NCI-H82 treated with DMSO at 0.1 percent for 48 hours (cell line): ENCODE measurements around the gene RPS6KB2.

ENCODE experiments used
- DNase-seq: peaks from one replicate; lab custom pipeline; 2025; ENCODE audit not compliant: unreplicated experiment; lab: John Stamatoyannopoulos, UW

RPS6KB2 gene

GRCh38 chr11:67441098-67441563, 12.8 kb downstream of the RPS6KB2 start:
- DNase-seq, result no peak

GRCh38 chr11:67441731-67442351, 13.5 kb downstream of the RPS6KB2 start:
- DNase-seq, result no peak

DNA sequence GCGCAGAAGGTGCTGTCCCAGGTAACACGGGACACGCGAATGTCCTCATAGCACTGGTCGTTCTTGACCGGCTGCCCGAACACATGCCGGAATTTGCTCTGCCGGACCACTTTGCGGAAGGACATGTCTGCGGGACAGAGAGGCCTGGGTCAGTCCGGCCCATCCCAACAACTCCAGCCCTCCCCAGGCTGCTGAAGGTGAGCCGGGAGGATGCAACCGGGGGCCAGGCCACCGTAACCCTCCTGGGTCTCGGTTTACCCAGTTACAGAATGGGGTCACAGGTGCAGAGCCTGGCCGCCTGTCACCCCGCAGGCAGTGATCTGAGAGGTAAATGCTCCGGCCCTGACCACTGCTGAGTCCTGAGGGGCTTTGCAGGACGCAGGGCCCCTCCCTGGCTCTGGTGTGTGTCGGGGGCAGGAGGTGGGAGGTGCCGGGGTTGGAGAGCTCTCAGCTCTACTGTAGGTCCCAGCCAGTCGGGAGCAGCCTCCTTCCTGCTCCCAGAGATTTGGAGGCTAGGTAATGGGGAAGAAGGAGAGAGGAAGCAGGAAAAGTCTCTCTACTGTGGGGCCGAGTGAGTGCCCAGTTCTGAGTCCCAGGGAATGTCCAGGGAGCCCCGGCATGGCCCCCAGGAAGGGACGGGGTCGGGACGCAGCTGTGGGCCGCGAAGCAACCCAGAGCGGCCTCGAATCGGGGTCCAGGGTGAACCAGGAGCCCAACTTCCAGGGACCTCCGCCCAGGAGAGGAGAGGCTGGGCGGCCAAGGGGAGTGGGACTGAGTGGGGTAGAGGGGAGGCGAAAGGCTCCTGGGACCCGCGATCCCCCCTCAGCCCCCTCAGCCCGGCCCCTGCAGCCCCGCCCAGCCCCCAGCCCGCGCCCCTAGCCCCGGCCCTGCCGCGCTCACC, 14.5 kb downstream of the RPS6KB2 start:
- no peak for DNase-seq

GRCh38 chr11:67445515-67445914, 17.2 kb downstream of the RPS6KB2 start:
- DNase-seq, result no peak

GRCh38 chr11:67448220-67448609, 19.9 kb downstream of the RPS6KB2 start:
- DNase-seq, result no peak

DNA sequence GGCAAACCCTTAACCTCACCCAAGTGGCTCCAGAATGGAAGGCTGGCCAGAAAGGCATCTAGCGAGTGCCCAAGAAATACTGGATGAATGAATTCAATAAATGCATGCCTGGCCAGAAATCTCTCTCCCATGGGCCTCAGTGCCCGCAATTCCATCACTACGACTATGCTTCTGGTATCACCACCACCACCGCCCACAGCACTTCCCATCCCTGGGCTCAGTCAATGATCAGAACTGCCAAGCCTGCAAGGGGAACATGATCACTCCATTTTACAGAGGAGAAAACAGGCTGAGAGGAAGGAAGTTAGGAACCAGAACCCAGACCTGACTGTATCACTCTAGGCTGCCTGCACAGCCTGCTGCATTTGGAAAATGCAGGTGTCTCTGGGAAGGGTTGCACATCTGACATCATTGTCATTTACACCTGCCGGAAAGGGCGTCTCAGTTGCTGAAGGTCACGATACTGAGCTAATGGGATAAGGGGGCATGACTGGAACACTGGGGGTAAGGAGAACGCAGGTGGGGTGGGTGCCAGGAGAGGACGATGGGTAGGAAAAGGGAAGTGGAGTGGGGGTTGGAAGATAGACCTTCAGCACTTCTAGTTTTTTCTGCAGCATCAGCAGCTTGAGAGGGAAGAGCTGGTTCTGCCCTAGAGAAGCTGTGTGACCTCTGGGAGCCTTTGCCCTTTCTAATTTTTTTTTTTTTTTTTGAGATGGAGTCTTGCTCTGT, 21.0 kb downstream of the RPS6KB2 start:
- DNase-seq, result no peak

GRCh38 chr11:67450796-67451657, 22.7 kb downstream of the RPS6KB2 start:
- no peak for DNase-seq

DNA sequence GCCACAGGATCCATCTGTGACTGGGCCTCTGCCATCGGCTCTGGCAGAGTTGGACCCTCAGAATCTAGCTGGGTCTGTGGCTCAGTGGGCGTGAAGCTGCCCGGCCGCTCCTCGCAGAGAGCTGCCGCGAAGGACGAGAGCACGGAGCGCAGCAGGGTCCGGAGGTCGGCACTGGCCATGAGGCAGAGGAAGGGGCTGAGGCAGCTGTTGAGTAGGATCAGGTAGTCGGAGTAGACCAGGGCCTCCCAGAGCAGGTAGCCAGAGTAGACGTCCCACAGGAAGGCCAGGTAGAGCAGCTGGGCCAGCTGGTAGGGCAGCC, 23.3 kb downstream of the RPS6KB2 start:
- DNase-seq, result no peak

DNA sequence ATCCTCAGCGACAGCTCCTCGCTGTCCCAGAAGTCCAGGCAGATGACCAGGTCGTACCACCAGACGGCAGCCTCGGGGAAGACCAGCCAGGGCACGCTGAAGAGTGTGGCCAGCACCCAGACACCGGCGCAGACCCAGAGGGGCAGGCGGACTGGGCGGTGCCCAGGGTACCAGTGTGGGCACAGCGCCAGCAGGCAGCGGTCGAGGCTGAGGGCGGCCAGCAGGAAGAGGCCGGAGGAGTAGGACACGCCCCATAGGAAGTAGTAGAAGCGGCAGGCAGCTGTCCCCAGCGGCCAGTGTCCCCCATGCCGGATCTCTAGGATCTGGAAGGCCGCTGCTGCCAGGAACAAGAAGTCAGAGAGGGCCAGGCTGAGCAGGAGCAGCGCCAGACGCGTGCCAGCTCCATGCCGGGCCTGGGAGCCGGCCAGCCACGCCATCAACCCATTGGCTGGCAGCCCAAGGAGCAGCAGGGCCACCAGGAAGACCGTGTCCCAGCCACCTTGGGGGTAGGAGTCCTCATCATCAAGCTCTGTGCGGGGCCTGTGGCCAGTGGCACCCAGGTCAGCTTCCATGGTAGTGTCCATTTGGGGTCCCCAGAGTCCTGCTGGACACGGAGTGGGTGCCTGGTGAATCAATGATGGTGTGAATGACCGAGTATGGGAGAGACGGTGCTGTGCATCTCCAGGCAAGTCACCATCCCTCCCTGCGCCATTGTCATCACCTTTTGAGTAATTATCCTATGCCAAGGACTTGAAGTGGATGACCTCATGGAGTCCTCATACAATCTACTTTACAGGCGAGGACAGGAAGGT, 24.1 kb downstream of the RPS6KB2 start, which contains the start of gene GPR152:
GPR152 (minus strand) TSS at position 589 of the 812 bp plus-strand sequence; CDS start at position 584, 5 bp downstream.
- DNase-seq, result no peak

DNA sequence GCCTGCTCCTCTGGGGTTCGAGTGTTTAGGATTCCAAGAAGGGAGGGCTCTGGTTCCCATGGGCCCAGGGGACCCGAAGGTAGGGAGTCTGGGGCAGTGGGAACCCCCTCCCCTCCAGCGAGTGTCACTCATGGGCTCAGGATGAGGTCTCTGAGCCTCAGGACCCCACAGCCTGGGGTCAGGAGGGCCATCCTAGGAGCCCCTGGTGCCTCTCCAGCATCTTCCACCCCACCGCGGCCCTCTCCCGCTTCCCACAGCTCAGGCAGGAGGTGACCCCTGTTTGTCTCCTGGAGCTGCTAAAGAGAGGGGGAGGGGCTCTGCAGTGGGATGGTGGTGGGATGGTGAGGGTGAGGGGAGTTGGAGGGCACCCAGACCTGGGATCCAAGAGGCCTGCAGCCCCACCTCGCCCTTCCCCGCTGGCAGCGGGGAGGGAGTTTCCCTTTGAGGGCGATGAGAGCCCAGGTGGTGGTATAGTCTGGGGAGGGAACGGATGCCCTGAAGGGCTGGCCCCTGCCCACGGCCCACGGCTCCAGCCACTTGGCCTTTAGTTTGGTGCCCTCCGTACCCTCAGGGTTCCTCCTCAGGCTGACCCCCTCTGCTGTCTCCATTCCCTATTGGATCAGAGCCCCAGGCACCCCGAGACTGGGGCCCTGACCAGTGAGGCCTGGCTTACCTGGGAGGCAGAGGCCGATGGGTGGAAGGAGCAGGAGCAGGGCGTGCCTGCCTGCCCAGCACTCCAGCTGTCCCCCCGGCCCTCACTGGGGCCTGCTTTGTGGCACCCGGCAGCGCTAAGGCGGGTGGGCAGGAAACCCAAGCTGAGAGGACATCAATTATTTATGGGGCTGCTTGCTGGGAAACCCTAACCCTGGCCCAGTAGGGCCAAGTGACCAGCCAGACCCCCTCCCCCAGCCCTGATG, 25.8 kb downstream of the RPS6KB2 start:
- DNase-seq, result no peak

DNA sequence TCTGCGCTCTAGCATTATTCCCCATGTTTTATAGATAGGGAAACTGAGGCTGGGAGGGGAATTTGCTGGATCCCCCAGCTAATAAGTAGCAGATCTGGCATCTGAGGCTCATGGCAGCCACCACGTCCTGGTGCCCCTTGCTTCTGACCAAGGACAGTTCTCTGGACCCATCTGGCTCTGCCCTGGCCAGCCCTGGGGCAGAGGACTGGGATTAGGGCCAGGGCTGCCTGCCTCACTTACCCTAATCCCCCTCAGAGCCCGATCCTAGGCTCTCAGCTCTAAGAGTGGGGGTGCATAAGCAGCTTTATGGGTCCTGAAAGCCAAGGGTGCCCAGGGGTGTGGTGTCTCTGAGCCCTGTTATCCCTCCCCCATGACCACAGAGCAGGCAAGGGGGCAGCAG, 26.8 kb downstream of the RPS6KB2 start, which contains the start of gene CABP4:
CABP4 (plus strand) TSS at position 301 of the 400 bp plus-strand sequence; CDS start at position 371, 70 bp downstream.
- no peak for DNase-seq

DNA sequence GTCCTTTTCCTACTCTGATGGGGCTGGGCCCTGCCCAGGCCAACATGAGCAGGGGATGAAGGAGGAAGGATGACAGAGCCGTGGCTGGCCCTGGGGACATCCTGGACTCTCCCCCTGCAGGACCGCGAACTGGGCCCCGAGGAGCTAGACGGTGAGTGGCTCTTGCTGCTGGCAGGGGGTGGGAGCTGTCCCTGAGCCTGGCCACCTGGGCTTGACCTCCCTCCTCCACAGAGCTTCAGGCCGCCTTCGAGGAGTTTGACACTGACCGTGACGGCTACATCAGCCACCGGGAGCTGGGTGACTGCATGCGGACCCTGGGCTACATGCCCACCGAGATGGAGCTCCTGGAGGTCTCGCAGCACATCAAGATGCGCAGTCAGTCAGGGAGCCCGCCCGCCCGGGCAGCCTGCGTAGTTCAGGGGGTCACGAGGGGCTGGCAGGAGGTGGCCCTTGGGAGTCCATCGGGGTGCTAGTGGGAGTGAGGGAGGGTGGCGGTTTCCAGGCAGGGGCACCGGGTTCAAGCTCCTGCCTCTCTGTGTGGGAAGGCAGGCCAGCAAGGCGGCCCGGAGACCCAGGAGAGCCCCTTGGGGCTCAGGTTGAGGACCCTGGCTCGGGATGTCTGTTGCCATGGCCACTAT, 27.9 kb downstream of the RPS6KB2 start:
- no peak for DNase-seq

- no peak for DNase-seq
These were observed 29.2 kb downstream of the RPS6KB2 start for GRCh38 chr11:67457453-67457852.

DNA sequence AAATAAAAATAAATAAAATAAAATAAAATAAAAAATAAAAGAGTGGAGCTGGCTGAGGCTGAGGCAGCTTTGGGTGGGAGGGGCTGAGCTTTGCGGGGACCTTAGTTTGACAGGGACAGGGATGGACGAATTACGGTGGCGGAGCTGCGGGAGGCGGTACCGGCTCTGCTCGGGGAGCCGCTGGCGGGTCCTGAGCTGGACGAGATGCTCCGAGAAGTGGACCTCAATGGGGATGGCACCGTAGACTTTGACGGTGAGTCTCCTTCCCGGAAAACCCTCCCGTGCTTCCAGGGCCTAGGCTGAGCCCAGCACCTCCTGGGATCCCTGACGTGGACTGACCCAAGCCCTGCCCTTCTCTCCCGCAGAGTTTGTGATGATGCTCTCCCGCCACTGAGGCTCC, 30.0 kb downstream of the RPS6KB2 start:
- no peak for DNase-seq

DNA sequence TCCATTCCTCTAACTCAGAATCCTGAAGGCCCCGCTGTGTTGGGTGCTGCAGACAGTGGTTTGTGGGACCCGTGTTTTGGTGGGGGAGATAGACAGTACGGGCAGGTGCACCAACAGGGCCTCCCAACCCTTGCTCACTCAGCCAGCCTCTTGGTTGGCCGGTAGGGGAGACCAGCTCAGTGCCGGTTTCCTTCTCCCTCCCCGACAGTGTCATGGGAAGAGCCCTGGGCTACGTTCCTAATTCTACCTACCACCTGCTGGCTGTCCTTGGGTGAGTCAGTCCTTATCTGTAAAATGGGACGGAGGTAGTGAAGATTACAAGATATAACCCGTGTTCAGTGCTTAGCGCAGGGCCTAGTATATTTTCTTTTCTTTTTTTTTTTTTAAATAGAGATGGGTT, 34.9 kb downstream of the RPS6KB2 start:
- DNase-seq, result no peak

DNA sequence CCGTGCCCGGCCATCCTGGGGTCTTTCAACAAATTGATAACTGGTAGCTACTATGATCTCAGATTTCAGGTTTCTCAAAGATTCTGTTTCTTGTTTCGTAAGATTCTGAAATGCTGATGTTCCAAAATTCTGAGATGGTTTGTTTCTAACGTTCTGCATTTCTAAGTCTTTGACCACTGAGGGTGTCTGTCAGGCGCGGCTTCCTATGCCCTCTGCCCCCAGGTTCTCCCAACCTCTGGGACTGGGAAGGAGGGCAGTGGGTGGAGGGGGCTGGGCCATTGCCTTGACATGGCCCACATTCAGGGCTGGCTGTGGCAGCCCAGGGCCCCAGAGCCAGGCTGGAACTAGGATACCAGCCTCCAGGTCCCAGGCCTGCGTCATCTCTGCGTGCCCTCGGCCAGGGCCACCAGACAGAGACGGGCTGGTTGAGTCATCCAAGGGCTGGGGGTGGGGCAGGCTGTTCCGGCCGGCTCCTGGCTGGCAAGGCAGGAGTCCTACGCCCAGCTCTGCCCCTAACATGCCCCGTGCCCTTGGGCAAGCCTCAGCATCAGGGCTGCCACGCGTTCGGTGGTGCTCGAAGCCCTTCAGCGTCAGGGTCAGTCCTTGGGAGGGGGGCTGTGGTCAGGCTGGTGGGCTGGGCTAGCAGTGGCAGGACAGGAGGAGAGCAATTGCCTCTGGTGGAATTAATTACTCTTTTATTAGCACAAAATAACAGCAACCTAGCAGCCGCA, 35.6 kb downstream of the RPS6KB2 start:
- DNase-seq, result no peak

DNA sequence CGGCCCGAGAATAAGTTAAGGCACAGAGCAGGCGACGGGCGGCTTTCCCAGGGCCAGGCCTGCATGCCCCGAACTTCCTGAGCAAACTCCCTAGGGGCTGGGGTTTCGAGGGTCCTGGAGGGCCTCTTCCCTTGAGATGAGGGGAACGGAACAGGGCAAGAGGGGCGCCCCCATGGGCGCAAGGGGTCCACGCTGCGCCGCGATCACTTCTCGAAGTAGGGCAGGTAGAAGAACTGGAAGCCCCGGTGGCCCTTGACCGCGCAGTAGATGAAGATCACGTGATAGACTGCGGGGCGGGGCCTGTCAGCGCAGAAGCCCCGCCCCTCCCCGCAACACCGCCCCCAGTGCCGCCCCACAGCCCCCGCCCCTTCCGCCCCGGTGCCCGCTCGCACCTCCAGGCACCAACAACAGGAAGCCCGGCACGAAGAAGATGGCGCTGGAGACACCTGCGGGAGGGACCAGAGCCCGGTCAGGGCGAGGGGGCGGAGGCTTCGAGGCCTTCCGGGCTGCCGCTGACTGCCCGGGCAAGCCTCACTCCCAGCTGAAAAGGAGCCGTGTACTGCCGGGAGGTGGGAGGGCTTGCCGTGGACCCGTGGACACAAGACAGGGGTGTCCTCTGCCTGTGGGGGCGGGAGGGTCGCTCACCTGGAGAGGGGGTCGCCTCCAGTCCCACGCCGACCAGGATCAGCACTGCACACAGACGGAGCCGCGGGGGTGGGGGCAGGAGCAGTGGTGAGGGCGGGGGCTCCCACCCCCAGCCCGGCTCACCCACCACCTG, 36.3 kb downstream of the RPS6KB2 start:
- no peak for DNase-seq
